Measurements from ENCODE around the gene MCOLN1. TPM values are rescaled to one million over a fixed set of nuclear protein-coding genes. Genes with fewer than 3 reads are reported as not detected.

MCOLN1 gene
- total and polyA plus RNA-seq, 2 of the 8 experiments (the other 6 are each of a cell fraction or from before 2014, with no cell fraction given): 19.1 to 40.0 TPM

DNA sequence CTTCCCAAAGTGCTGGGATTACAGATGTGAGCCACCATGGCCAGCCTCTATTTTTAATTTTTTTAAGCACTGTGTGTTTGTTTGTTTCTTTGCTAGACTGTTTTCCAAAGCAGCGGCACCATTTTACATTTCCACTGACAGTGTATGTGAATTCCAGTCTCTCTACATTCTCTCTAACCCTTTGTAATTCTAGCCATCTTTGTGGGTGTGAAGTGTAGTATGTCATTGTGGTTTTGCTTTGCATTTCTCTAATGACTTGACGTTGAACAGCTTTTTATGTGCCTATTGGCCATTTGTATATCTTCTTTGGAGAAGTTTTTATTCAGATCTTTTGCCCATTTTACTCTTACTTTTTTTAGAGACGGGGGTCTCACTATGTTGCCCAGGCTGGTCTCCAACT, 24.7 kb downstream of the MCOLN1 start:
- Histone ChIP-seq H2BK15ac (ENCODE audit: low read length) (no peak overlapping the region), H3K18ac (ENCODE audit: extremely low read depth, low read length) (no peak overlapping the region), H3K4ac (replicated peaks; ENCODE audit: insufficient read length, low read depth, low read length) (no peak overlapping the region), H3K9me3 (ENCODE audit: insufficient read depth in 2 of 2, low read depth in 1 of 2, low read length in 1 of 2) (no peaks in the 10 kb centered on the region), H3K56ac (replicated peaks; ENCODE audit: insufficient read length, low read depth, low read length) (no peak overlapping the region), H3K79me1 (ENCODE audit: low read depth, low read length) (no peaks in the 10 kb centered on the region), H3K4me1 (replicated peaks in 1 of 4; ENCODE audit: control insufficient read depth in 3 of 4, insufficient read depth in 4 of 4, low read length in 3 of 4) (peaks cover 0 to 7% (median 5%) of the 10 kb centered on the region in 4 experiments; a peak in 4 of 7 replicates), H3K23me2 (ENCODE audit: low read depth, low read length) (peaks cover 2% of the 10 kb centered on the region; the same call in 1 of the 2 replicates), H3K27ac (ENCODE audit: low read depth, low read length) (no peak overlapping the region), H4K20me1 (replicated peaks in 1 of 2; ENCODE audit: control insufficient read depth in 1 of 2, insufficient read depth in 2 of 2, low read length in 2 of 2) (no peaks in the 10 kb centered on the region), H2AK5ac (ENCODE audit: low read depth, low read length) (no peak overlapping the region), H2AFZ (ENCODE audit: low read length) (no peak overlapping the region), H4K91ac (replicated peaks; ENCODE audit: insufficient read length, low read length) (no peak overlapping the region), H3K23ac (ENCODE audit: insufficient read length) (no peak overlapping the region), H3K36me3 (ENCODE audit: control insufficient read depth in 2 of 4, insufficient read depth in 4 of 4, low read length in 3 of 4) (peaks cover 3 to 18% (median 10%) of the 10 kb centered on the region in 4 experiments), H4K8ac (ENCODE audit: extremely low read depth, insufficient read depth, low read length) (no peak overlapping the region), H4K5ac (ENCODE audit: insufficient read length, low read depth, low read length) (no peak overlapping the region), H3K79me2 (ENCODE audit: control insufficient read depth in 1 of 2, insufficient read depth in 2 of 2, low read length in 2 of 2) (no peaks in the 10 kb centered on the region), H2BK12ac (ENCODE audit: low read depth, low read length) (no peak overlapping the region), H2BK5ac (ENCODE audit: low read depth, low read length) (no peak overlapping the region), H3K4me2 (ENCODE audit: insufficient read depth in 1 of 2, low read depth in 2 of 2, low read length in 2 of 2) (no peak overlapping the region), H3K9ac (replicated peaks in 1 of 4; ENCODE audit: extremely low read depth in 1 of 4, low read depth in 3 of 4, low read length in 3 of 4) (no peak overlapping the region), H3K14ac (ENCODE audit: insufficient read length) (no peak overlapping the region), H2BK20ac (ENCODE audit: low read length) (no peak overlapping the region), H3K4me3 (ENCODE audit: extremely low read depth in 1 of 4, insufficient read depth in 2 of 4, low read depth in 3 of 4, low read length in 4 of 4) (no peak overlapping the region), H3K27me3 (replicated peaks in 1 of 4; ENCODE audit: control insufficient read depth in 3 of 4, extremely low read depth in 1 of 4, insufficient read depth in 3 of 4, low read length in 3 of 4) (no peaks in the 10 kb centered on the region), H2BK120ac (replicated peaks; ENCODE audit: low read depth, low read length) (no peak overlapping the region)
- CTCF ChIA-PET (ENCODE audit: partially characterized antibody): no interaction called here
- no peak for DNase-seq (ENCODE audit: low read depth in 1 of 2, low spot score in 2 of 2)
- 93% methylated on average over 3 of the region's 3 CpGs; no CpG with 5 or more reads in 1 of the 2 experiments for WGBS, 2 experiments (ENCODE audit: extremely low coverage in 1 of 2, insufficient coverage in 1 of 2, insufficient read length in 1 of 2, insufficient replicate concordance in 2 of 2, low coverage in 1 of 2, low lambda C conversion rate in 2 of 2, missing lambda C conversion rate in 1 of 2)
- TF ChIP-seq GTF2F1 (IDR thresholded peaks at IDR 0.05; ENCODE audit: borderline replicate concordance, low read depth, low read length) (no peak), HDAC2 (IDR thresholded peaks at IDR 0.05; ENCODE audit: borderline replicate concordance in 1 of 2, low read depth in 2 of 2, low read length in 2 of 2) (no peak), HDAC6 (IDR thresholded peaks at IDR 0.05; ENCODE audit: low read depth, low read length) (no peak), SRF (IDR thresholded peaks at IDR 0.05; ENCODE audit: low read depth, low read length) (no peak), CTBP2 (IDR thresholded peaks at IDR 0.05; ENCODE audit: borderline replicate concordance, insufficient read depth, insufficient read length, low read length) (no peak), GABPA (IDR thresholded peaks at IDR 0.05; ENCODE audit: borderline replicate concordance, insufficient read depth, low read length) (no peak), POLR2A (IDR thresholded peaks at IDR 0.05; ENCODE audit: control extremely low read depth in 1 of 2, low read depth in 2 of 2, low read length in 2 of 2) (no peak)
- POLR2A ChIA-PET (ENCODE audit: partially characterized antibody): interaction anchor here (1.0 kb wide), 1 partner anchor 24 kb away, joined by 3 read pairs; no protein-coding TSS in a partner anchor
- FAIRE-seq: no peak
